GF-D8 (cell line): ENCODE measurements around the gene AKAP7.
"Not testable (repeated sequence)": the region's sequence is repeated elsewhere in the genome, so short reads cannot be mapped to it uniquely, and the experiment has no call there.

Source experiments
- DNase-seq: peaks from one replicate; lab custom pipeline; 2025; lab: John Stamatoyannopoulos, UW

AKAP7 gene

DNA sequence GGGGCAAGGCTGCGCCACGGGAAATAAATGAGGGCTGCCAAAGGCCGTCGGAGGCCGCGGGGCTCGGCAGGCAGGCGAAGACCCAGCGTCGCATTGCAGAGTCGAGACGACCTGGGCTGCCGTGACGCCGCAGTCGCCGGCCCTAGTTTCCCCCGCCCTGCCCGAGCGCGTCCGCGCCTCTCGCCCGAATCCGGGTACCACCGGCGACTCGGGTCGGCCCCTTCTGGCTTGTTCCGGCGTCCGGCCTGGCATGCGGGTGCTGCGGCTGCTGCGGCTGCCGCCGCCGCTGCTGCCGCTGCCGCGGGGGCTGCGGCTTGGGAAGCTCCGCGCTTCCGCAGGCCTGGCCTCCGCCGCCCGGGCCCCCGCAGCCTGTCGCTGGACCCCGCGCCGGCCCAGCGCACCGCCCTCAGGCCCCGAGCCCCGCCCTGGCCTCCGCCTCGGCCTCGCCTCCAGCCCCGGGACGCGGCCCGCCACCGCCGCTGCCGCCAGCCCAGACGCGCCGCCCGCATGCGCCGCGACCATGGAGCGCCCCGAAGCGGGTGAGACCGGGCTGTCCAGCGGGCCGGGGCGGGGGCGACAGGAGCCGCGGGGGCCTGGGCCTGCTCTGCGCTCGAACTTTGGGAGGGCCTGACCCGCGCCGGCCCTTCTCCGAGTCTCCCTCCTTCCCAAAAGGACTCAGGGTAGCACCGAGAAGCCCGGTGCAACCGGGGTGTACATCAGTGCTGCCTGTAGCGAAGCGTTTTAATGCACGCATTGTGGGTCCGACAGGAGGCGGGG, at the start of gene AKAP7:
Gene AKAP7 (plus strand): TSS at position 224 of the 777 bp plus-strand sequence. CDS start 297 bp downstream, at position 521.
- no peak for DNase-seq

GRCh38 chr6:131090339-131090738, 44.9 kb upstream of the AKAP7 start:
- not testable (repeated sequence) for DNase-seq

DNA sequence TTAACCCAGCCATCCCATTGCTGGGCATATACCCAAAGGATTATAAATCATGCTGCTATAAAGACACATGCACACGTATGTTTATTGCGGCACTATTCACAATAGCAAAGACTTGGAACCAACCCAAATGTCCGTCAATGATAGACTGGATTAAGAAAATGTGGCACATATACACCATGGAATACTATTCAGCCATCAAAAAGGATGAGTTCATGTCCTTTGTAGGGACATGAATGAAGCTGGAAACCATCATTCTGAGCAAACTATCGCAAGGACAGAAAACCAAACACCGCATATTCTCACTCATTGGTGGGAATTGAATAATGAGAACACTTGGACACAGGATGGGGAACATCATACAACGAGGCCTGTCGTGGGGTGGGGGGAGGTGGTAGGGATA, 43.3 kb upstream of the AKAP7 start:
- DNase-seq: not testable (repeated sequence)

DNA sequence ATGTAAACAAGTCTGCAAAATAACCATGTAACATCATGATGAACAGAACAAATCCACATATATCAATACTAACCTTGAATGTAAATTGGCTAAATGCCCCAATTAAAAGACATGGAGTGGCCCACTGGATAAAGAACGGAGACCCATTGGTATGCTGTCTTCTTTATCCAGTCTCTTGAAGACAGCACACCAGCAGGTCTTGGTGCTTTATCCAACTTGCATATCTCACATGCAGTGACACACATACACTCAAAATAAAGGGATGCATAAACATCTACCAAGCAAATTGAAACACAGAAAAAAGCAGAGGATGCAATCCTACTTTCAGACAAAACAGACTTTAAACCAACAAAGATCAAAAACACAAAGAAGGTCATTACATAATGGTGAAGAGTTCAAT, 41.9 kb upstream of the AKAP7 start:
- DNase-seq: no peak

DNA sequence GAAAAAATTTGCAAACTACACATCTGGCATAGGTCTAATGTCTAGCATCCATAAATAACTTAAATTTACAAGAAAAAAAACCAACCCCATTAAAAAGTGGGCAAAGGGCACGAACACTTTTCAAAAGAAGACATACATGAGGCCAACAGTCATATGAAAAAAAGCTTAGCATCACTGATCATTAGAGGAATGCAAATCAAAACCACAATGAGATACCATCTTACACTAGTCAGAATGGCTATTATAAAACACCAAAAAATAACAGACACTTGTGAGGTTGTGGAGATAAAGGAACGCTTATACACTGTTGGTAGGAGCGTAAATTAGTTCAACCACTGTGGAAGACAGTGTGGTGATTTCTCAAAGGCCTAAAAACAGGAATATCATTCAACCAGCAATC, 38.5 kb upstream of the AKAP7 start:
- DNase-seq: no peak

DNA sequence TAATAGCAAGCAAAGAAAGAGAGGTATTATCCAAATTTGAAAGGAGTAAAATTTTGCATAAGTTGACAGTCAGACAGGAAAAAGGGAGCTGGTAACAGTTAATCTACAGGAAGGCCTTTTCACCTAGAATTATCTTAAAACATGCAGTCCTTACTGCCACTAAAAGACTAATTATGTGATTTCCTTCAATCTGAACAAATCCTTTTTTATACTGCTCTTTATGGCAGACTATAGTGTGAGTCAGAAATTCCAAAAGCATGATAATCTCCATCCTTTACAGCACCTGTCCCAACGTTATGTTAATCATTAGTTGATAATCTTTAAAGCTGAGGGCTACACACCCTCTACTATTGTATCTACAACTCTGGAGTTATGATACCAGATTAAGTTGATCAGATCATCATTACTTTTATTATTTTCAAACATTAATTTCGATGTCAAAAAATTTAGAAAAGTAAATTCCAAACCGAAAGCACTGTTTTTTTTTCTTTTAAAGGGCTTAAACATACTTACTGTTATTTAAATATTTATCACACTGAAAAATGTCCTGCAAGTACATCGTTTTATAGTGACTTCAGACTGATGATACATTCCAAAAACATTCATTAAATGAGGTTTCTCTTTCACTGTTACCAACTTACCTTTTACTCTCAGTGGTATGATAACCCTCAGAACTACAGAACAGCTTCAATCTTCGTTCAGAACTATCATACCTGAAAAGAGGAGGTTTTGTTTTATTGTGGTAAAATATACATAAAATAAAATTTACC, 33.2 kb upstream of the AKAP7 start:
- DNase-seq: no peak

- DNase-seq: no peak
These were observed 32.0 kb upstream of the AKAP7 start for GRCh38 chr6:131103296-131103695.

DNA sequence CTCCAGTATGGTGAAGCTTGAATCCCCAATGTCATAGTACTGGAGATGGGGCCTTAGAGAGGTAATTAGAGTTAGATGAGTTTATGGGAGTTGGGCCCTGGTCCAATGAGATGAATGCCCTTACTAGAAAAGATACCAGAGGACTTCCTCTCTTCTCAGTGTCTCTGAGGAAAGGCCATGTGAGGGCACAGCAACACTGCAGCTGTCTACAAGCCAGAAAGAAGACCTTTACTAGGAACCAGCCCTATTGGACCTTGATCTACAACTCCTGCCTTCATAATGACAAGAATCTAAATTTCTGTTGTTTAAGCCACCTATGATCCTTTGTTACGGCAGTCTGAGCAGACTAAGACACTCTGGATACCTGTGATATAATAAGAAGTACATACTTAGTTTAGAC, 31.4 kb upstream of the AKAP7 start:
- no peak for DNase-seq

- DNase-seq: no peak
These were observed 28.1 kb upstream of the AKAP7 start for GRCh38 chr6:131107151-131107550.

- DNase-seq: no peak
These were observed 23.0 kb upstream of the AKAP7 start for GRCh38 chr6:131112249-131112648.

DNA sequence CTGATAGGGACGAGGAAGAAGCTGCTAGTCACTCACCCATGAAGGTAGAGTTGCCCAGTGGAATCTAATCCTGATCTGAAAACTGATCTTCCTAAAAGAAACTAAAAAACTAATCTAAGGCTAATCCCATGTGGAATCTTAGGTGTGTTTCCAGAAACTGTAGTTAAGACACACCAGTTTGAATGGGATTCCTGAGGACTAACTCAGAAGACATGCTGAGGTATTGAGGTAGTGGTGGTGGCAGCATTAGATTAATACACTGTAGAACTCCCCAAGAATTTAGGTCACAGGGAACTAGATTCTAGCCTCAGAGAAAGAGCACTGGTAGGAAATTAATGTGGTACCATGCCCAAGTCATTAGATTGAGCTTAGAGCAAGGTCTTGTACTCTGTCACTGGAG, 19.6 kb upstream of the AKAP7 start:
- no peak for DNase-seq

GRCh38 chr6:131116321-131116720, 18.9 kb upstream of the AKAP7 start:
- no peak for DNase-seq

GRCh38 chr6:131116755-131117360, 18.4 kb upstream of the AKAP7 start:
- no peak for DNase-seq

DNA sequence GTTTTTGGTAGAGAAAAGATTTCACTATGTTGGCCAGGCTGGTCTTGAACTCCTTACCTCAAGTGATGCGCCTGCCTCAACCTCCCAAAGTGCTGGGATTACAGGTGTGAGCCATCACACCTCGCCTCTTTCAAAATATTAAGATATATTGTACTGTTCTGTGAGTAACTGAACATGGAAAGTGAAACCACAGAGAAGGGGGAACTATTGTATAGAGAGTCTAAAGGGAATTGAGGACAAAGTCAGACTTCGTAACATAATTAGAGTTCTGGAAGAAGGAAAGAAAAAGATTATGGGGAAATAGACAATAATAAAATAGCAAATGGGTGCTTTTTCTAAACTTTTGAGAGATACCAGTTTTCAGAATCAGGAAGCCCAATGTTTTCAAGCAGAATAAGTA, 17.4 kb upstream of the AKAP7 start:
- no peak for DNase-seq

- DNase-seq: no peak
These were observed 13.3 kb upstream of the AKAP7 start for GRCh38 chr6:131122007-131122406.

DNA sequence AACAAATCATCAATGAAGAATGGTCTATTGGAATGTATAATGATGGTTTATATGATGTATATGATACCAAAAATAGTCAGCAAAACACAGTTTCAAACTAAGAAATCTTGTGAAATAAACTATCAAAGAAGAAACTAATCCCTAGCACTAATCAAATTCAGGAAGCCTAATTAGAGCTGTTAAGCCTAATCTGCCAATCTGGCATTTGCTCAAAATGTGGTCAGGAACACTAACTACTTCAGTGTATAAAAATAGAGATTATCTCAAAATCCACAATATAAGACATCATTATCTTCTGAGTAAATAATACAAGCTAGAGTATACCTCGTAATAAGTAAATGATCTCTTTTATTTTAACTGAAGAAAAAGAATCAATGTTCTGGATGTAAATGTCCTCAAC, 12.8 kb upstream of the AKAP7 start:
- no peak for DNase-seq

- no peak for DNase-seq
These were observed 10.8 kb upstream of the AKAP7 start for GRCh38 chr6:131124336-131125071.

DNA sequence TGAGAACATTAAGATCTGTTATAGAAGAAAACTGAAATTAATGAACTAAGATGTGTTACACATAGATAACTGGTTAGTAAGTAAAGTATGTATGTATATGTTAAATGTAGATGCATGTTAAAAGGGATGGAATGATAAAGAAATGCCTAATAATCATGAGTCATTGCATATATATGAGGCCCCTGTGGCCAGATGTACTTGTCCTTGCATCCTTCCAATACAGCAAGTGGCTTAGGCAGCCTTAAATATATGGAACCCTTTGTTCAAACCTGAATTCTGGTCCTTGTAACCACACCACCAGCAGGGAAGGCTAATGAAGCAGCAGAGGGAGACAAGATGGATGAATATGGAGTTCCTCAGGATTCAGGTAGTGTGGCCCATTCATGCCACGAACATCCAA, 9.8 kb upstream of the AKAP7 start:
- DNase-seq: no peak

DNA sequence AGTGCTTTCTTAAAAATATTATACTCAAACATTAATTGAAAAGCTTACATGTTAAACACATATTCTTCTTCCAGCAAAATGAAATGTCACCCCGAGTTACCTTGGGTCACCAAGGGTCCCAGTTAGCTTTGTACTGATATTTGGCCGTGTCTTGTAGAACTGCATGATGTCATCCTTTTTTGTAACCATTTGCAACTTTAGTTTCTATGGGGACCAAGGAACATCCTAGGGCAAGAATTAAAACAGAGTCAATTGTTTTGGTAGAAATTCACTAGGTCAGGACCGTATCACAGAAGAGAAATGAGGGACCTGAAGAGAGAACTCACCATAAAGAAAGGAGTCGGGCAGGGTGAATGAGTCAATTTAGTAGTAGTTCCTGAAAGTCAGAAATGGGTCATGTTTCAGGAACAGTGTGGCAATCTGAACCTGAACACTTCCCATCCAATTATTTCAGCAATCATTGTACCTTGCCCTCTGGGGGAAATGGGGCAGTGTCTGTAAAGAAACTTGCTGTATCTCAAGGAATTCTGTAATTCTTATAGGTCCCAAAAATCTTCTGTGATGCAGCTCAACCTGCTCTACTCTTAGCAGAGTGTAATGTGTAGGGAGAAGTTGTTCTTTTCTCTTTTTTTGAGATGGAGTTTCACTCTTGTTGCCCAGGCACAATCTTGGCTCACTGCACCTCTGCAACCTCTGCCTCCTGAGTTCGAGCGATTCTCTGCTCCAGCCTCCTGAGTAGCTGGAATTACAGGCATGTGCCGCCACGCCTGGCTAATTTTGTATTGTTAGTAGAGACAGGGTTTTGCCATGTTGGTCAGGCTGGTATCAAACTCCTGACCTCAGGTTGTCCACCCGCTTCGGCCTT, 5.3 kb upstream of the AKAP7 start:
- DNase-seq: no peak

DNA sequence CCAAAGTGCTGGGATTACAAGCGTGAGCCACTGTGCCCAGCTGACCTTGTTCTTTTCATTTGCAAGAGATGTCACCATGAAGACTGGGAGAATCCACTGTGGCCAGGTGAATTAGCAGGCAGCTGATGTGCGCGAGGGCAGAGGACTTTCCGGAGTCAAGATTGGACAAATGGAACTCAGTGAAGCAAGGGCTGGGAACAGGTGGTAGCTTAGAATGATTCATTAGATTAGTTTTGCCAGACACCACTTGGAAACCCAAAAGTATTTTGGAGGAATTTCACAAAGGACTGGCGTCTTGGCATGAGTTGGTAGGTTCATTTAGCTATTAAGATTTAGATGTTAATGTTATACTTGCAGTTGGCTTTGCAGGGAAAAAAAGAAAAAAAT, 4.7 kb upstream of the AKAP7 start:
- DNase-seq: no peak

GRCh38 chr6:131132360-131132759, 2.9 kb upstream of the AKAP7 start:
- no peak for DNase-seq
